GM21529 (cell line): Measurements from ENCODE around the gene ZFP36L1.

ENCODE experiments used
- ATAC-seq: cut with Tn5 transposase; IDR thresholded peaks from one replicate; pipeline ENCODE4 v1.9.1; 2021; ENCODE audit not compliant: unreplicated experiment

ZFP36L1 gene

DNA sequence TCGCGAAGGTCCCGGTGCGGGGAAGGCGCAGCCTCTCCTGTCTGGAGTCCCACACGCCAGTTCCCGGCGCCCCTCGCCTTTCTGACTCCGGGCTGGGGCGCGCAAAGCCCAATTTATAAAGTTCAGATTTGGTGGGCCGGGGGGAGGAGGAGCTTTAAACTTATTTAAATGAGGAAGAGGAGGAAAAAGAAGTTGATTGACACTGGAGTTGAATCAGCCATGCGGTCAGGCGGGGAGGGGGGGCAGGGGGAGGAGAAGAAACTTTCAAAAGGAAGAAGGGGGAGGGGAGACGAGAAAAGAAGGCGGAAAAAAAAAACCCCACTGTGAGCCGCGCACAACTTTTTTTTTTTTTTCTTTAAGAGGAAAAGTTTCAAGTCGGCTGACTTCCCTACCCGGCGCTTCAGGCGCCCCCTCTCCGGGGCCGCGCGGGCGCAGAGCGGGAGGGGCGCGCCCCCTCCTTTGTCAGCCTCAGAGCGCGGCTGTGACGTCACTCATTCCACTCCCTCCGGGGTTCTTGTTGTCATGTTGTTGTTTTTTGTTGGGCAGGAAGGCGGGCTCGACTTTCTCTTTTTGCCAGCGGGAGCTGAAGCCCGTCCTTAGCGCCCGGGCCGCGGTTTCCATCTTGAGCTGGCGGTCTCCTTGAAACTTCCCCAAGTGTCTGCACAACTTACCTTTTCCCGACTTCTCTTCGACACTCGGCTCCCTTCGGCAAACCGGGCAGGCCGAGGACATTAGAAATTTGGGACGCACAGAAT lies at the start of gene ZFP36L1:
Gene ZFP36L1 (minus strand): TSS at position 89 of the 755 bp plus-strand sequence. CDS start 129 bp downstream, outside the sequence.
- ATAC-seq: peak; percentile 26

GRCh38 chr14:68842298-68842697 lies 49.4 kb upstream of the ZFP36L1 start:
- ATAC-seq: no peak

GRCh38 chr14:68841016-68841809 lies 48.3 kb upstream of the ZFP36L1 start:
- ATAC-seq: no peak

GRCh38 chr14:68840454-68840853 lies 47.6 kb upstream of the ZFP36L1 start:
- peak; percentile 51 for ATAC-seq

GRCh38 chr14:68836082-68836481 lies 43.2 kb upstream of the ZFP36L1 start:
- ATAC-seq: no peak

GRCh38 chr14:68834816-68835215 lies 41.9 kb upstream of the ZFP36L1 start:
- ATAC-seq: no peak

- ATAC-seq: no peak
Observed at GRCh38 chr14:68828698-68829097, 35.8 kb upstream of the ZFP36L1 start.

GRCh38 chr14:68825729-68826128 lies 32.9 kb upstream of the ZFP36L1 start:
- no peak for ATAC-seq

- ATAC-seq: no peak
Observed at GRCh38 chr14:68824517-68825347, 31.9 kb upstream of the ZFP36L1 start.

GRCh38 chr14:68824207-68824516 lies 31.3 kb upstream of the ZFP36L1 start:
- ATAC-seq: no peak

DNA sequence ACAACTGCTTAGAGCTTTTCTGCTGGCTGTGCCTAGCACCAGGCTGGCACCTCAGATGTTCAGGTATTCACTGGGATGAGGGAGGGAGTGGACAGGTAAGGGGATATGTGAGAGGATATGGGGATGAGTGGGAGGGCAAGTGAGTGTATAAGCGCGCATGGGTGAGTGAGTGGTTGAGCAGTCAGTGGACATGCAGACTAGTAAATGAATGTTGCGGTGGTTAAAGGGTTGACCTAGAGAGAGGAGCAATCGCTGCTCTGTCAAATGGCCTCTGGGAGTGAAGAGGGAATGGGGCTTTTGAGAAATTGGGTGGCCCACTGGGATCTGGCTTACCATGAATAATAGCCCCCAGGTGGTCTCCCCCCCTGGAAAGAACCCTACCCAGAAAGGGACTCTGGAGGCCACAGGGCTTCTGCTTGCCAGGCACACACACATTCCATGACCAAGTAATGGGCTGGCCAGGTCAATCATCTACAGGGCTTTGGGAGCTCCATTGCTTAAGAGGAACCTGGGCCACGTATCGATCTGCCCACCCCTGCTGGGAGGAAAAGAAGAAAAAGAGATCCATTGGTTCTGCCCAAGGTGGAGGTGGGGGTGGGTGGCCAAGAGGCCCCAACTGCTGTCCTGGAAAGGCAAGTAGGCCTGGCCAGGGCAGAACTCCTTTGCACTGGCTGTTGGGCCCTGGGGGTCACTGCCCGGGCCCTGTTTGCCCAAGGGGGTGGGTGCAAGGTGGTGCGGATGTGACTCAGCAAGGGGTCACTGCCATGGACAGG lies 30.8 kb upstream of the ZFP36L1 start:
- ATAC-seq: no peak

DNA sequence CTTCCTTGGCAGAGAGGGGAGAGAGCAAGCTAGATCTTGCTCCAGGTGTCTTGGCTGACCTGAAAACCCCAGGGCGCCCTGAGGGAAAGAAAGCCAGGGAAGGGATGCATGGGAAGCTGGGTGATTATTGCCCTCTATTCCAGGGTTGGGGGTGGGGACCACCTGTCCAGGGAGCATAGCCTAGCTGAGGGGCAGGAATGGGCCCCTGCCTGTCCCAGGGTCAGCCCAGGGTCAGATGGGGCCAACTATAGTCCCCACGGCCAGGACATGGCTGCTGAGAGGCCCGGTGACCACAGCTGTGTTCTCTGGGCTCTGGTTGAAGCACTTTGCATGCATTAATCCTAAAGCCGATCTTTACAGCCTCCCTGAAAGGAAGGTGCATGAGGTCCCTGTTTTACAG lies 30.1 kb upstream of the ZFP36L1 start:
- ATAC-seq: no peak

- peak; percentile 71 for ATAC-seq
Observed at GRCh38 chr14:68822132-68822651, 29.3 kb upstream of the ZFP36L1 start.

- peak; percentile 24 for ATAC-seq
Observed at GRCh38 chr14:68820999-68821683, 28.3 kb upstream of the ZFP36L1 start.

- no peak for ATAC-seq
Observed at GRCh38 chr14:68820536-68820935, 27.7 kb upstream of the ZFP36L1 start.

DNA sequence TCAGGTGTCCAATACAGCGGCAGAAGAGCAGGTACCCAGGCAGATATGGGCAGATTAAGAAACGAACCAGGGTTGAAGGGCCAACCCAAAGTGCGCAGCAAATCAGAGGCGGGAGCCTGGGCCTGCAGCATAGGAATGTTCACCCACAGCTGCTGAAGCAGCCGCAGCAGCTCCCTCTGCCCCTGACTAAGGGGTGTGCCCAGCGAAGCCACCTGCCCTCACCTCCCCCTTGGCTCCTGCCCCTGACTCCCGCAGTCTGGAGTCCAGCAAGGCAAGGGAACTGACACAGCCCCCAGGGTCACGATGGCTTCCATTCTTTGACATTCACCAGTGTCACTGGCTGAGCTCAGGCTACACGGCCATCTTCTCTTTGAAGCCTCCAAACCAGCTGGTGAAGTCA lies 27.3 kb upstream of the ZFP36L1 start:
- ATAC-seq: no peak

- ATAC-seq: no peak
Observed at GRCh38 chr14:68819260-68819691, 26.4 kb upstream of the ZFP36L1 start.

DNA sequence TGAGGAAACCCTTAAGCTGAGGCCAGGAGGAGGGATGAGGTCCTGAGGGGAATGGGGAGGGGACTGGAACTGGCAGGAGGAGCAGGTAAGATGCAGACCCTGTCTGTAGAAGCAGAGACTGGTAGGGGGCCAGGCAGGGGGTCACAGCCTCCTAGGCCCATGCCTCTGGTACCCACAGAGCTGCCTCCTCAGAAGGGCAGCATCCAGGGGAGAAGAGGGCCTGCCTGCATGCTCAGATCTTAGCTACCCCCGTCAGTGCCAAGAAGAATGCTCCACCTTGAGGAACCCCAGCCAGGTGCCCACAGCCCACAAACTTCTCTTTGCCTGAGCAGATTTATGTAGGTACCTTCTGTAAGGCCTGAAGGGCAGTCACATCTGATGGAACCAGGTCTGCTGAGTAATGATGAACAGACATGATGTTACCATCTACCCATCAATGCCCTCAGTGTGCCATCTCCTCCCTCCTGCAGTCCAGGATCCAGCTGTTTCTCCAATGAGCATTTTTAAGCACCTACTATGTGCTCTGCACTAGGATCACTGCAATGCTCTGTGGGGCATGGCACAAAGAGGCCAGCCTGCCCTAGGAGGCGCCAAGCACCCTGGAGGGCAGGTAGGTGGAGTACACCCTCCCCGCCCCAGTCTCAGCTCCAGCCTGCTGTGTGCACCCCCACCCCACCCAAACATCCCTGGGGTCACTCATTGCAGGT lies 24.8 kb upstream of the ZFP36L1 start:
- ATAC-seq: no peak

GRCh38 chr14:68816943-68817430 lies 24.1 kb upstream of the ZFP36L1 start:
- no peak for ATAC-seq
